ENCODE results near the gene DCAKD.

DCAKD gene

DNA sequence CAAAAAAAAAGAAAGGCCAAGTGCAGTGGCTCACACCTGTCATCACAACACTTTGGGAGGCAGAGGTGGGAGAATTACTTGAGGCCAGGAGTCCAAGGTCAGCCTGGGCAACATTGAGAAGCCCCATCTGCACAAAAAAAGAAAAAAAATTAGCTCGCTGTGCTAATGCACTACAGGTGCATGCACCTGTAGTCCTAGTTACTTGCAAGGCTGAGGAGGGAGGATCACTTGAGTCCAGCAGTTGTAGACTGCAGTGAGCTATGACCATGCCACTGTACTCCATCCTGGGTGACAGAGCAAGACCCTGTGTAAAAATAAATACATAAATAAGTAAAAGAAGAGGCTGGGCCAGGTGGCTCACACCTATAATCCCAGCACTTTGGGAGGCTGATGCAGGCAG is 39.7 kb downstream of the DCAKD start:
- TF ChIP-seq ZNF274 (IDR thresholded peaks at IDR 0.05; ENCODE audit: low read depth, low read length), result no peak

GRCh38 chr17:45009676-45010467 is 41.6 kb downstream of the DCAKD start:
- H3K4me3 ChIP-seq (ENCODE audit: low read length), result no peak overlapping the region

More for the DNA sequence above, 39.7 kb downstream of the DCAKD start:
- H3K4me3 ChIP-seq (ENCODE audit: low read length), result no peak overlapping the region

GRCh38 chr17:45008216-45008615 is 43.2 kb downstream of the DCAKD start:
- TF ChIP-seq ZNF274 (IDR thresholded peaks at IDR 0.05; ENCODE audit: low read depth, low read length), result no peak
- H3K4me3 ChIP-seq (ENCODE audit: low read length), result no peak overlapping the region

More at GRCh38 chr17:45009676-45010467, 41.6 kb downstream of the DCAKD start:
- no peak for TF ChIP-seq ZNF274 (IDR thresholded peaks at IDR 0.05; ENCODE audit: low read depth, low read length)

- H3K4me3 ChIP-seq (ENCODE audit: low read length), result no peak overlapping the region
- TF ChIP-seq ZNF274 (IDR thresholded peaks at IDR 0.05; ENCODE audit: low read depth, low read length), result no peak
These were observed 44.4 kb downstream of the DCAKD start for GRCh38 chr17:45006927-45007461.

GRCh38 chr17:45005700-45006099 is 45.7 kb downstream of the DCAKD start:
- H3K4me3 ChIP-seq (ENCODE audit: low read length), result no peak overlapping the region
- no peak for TF ChIP-seq ZNF274 (IDR thresholded peaks at IDR 0.05; ENCODE audit: low read depth, low read length)

- no peak overlapping the region for H3K4me3 ChIP-seq (ENCODE audit: low read length)
- no peak for TF ChIP-seq ZNF274 (IDR thresholded peaks at IDR 0.05; ENCODE audit: low read depth, low read length)
These were observed 47.0 kb downstream of the DCAKD start for GRCh38 chr17:45004388-45004787.

GRCh38 chr17:45003877-45004276 is 47.6 kb downstream of the DCAKD start:
- H3K4me3 ChIP-seq (ENCODE audit: low read length), result no peak overlapping the region
- TF ChIP-seq ZNF274 (IDR thresholded peaks at IDR 0.05; ENCODE audit: low read depth, low read length), result no peak

DNA sequence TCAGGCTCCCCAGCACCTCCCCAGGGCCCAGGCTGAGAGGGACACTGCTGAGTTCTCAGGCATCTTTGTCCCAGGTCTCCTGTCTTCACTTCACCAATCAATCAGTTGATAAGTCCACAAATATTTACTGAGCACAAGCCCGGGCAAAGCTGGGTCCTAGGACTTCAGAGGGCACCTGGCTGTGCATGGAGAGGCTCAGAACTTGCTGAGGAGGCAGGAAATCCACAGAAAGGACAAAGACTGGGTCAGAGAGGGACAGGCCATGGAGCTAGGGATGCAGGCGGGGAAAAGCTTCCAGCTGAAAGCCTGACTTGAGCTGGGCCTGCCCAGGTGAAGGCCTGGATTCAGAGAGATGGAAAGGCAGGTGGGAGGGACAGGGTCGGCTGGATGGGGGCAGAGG is 50.1 kb downstream of the DCAKD start:
- no peak overlapping the region for H3K4me3 ChIP-seq (ENCODE audit: low read length)
- no peak for TF ChIP-seq ZNF274 (IDR thresholded peaks at IDR 0.05; ENCODE audit: low read depth, low read length)

- no peak overlapping the region for H3K4me3 ChIP-seq (ENCODE audit: low read length)
- TF ChIP-seq ZNF274 (IDR thresholded peaks at IDR 0.05; ENCODE audit: low read depth, low read length), result no peak
These were observed 52.0 kb downstream of the DCAKD start for GRCh38 chr17:44999433-44999832.

- TF ChIP-seq ZNF274 (IDR thresholded peaks at IDR 0.05; ENCODE audit: low read depth, low read length), result no peak
- no peak overlapping the region for H3K4me3 ChIP-seq (ENCODE audit: low read length)
These were observed 52.8 kb downstream of the DCAKD start for GRCh38 chr17:44998646-44999045.

DNA sequence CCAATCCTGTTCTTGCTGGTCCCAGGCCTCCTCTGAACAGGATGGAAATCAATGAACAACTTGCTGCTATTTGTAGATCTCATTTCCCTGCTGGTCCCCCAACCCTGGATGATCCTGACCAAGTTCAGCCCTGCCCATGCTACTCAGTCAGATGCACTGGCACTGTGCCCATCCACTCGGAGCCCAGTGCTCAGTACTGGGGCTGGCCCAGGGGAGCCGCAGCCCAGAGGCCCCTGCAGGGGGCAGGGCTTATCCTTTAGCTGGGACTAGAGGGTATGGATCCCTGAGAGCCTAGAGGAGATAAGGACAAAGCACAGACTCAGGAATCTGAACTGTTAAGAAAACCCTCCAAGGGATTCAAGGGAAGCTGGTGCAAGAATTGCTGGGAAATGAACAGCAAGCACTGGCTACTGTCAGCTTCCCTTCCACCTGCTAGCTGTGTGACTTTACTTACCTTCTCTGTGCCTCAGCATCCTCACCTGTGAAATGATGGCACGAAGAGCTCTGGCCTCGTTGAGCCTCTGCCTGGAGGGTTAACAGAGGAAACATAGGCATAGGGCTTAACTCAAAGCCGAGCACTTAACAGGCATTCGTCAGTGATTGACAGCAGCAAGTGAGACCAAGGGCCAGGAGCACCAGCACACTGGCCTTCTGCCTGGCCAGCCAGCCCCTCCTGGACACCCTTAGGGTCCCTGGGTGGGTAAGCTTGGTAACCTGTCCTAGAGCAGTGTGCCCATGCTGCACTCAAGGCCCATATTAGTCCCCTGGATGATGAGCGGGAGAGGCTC is 53.5 kb downstream of the DCAKD start:
- no peak overlapping the region for H3K4me3 ChIP-seq (ENCODE audit: low read length)
- no peak for TF ChIP-seq ZNF274 (IDR thresholded peaks at IDR 0.05; ENCODE audit: low read depth, low read length)

GRCh38 chr17:44996304-44996703 is 55.1 kb downstream of the DCAKD start:
- no peak overlapping the region for H3K4me3 ChIP-seq (ENCODE audit: low read length)
- no peak for TF ChIP-seq ZNF274 (IDR thresholded peaks at IDR 0.05; ENCODE audit: low read depth, low read length)

- no peak for TF ChIP-seq ZNF274 (IDR thresholded peaks at IDR 0.05; ENCODE audit: low read depth, low read length)
- no peak overlapping the region for H3K4me3 ChIP-seq (ENCODE audit: low read length)
These were observed 55.9 kb downstream of the DCAKD start for GRCh38 chr17:44995436-44996001.

DNA sequence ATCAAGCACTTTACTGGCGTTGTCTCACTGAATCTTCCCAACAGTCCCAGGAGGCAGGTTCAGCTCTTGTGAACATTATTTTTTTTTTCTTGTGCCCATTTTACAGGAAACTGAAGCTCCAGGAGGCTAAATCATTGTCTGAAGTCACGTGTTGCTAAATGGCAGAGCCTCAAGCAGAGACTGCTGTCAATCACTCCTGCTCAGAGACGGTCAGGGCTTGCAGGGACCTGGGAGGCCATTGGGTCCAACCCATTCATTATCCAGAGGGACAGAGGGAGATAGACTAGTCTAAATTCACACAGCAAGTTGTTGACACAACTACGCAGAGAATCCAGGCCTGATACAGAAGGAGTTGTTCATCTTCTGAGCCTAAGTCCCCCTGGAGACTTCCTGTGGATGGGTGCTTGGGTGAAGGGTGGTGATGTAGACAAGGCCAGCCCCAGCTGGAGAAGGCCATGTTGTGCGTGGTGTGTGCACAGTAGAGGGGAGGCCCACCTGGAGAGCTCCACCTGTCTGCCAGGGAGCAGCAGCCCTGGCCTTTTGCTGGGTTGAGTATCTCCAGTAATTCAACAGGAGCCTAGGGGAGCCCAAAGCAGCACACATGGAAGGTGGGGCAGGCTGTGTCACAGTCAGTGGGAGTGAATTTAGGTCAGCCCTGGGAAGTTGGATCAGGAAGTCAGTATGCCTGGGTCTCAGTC is 59.0 kb downstream of the DCAKD start:
- no peak for TF ChIP-seq ZNF274 (IDR thresholded peaks at IDR 0.05; ENCODE audit: low read depth, low read length)
- H3K4me3 ChIP-seq (ENCODE audit: low read length), result no peak overlapping the region

Data from GM08714 (cell line).